Kidney epithelial cell (primary cell): ENCODE measurements around the gene IFT52. TPM values are rescaled to one million over a fixed set of nuclear protein-coding genes. Genes with fewer than 3 reads are reported as not detected.

ENCODE experiments used
- DNase-seq: peaks from one replicate; pipeline ENCODE4 v3.0.0-alpha.2; 2010; ENCODE audit warnings: low read depth
- H3K27me3 ChIP-seq: 2 replicates; pipeline ENCODE4 v1.6.0; 2011; ENCODE audit warnings: low read length; ENCODE audit not compliant: control insufficient read depth, insufficient read depth
- H3K36me3 ChIP-seq: 2 replicates; pipeline ENCODE4 v1.5.1; 2011; ENCODE audit warnings: low read length; ENCODE audit not compliant: control insufficient read depth, insufficient read depth
- H3K4me3 ChIP-seq: 2 replicates; pipeline ENCODE4 v1.5.1; 2011; ENCODE audit warnings: low read depth, mild to moderate bottlenecking, control low read depth, low read length
- CTCF ChIP-seq: IDR thresholded peaks from 2 replicates; pipeline ENCODE4 v1.5.1; 2011; ENCODE audit warnings: mild to moderate bottlenecking, moderate library complexity, low read length, control low read depth, inconsistent platforms; ENCODE audit not compliant: insufficient read depth, poor library complexity, severe bottlenecking
- total RNA-seq: library from RNA; depleted of rRNA; stranded (reverse); fragments of >200 nt; gene quantifications from 2 replicates; pipeline ENCODE4 v1.2.3, GENCODE V29; 2015

The IFT52 gene
- total RNA-seq, 1 donor from 2014 or later: 29.7 TPM

- no peak overlapping the region for H3K4me3 ChIP-seq
- H3K36me3 ChIP-seq: no peaks in the 10 kb centered on the region
- no peak for DNase-seq
- TF ChIP-seq CTCF: no peak
- no peaks in the 10 kb centered on the region for H3K27me3 ChIP-seq
Observed at GRCh38 chr20:43564455-43564854, 26.3 kb upstream of the IFT52 start.

- DNase-seq: no peak
- Histone ChIP-seq H3K36me3 (no peaks in the 10 kb centered on the region), H3K27me3 (no peaks in the 10 kb centered on the region), H3K4me3 (no peak overlapping the region)
- no peak for TF ChIP-seq CTCF
Observed at GRCh38 chr20:43564993-43565757, 25.6 kb upstream of the IFT52 start.

GRCh38 chr20:43565758-43566104 lies 25.0 kb upstream of the IFT52 start:
- no peak for DNase-seq
- no peak overlapping the region for H3K4me3 ChIP-seq

GRCh38 chr20:43567477-43567876 lies 23.3 kb upstream of the IFT52 start:
- Histone ChIP-seq H3K36me3 (no peaks in the 10 kb centered on the region), H3K4me3 (no peak overlapping the region)
- TF ChIP-seq CTCF: no peak

More at GRCh38 chr20:43565758-43566104, 25.0 kb upstream of the IFT52 start:
- Histone ChIP-seq H3K27me3 (no peaks in the 10 kb centered on the region), H3K36me3 (no peaks in the 10 kb centered on the region)
- no peak for TF ChIP-seq CTCF

GRCh38 chr20:43568706-43569105 lies 22.0 kb upstream of the IFT52 start:
- TF ChIP-seq CTCF: no peak
- no peaks in the 10 kb centered on the region for H3K27me3 ChIP-seq
- no peaks in the 10 kb centered on the region for H3K36me3 ChIP-seq

More at GRCh38 chr20:43567477-43567876, 23.3 kb upstream of the IFT52 start:
- DNase-seq: no peak
- no peaks in the 10 kb centered on the region for H3K27me3 ChIP-seq

GRCh38 chr20:43569282-43569681 lies 21.5 kb upstream of the IFT52 start:
- Histone ChIP-seq H3K27me3 (no peaks in the 10 kb centered on the region), H3K4me3 (no peak overlapping the region), H3K36me3 (no peaks in the 10 kb centered on the region)
- no peak for TF ChIP-seq CTCF
- DNase-seq: no peak

More at GRCh38 chr20:43568706-43569105, 22.0 kb upstream of the IFT52 start:
- no peak overlapping the region for H3K4me3 ChIP-seq
- DNase-seq: no peak
